Colonic mucosa (tissue), 4 donors: Measurements from ENCODE around the gene CIAO3. TPM values are rescaled to one million over a fixed set of nuclear protein-coding genes. Genes with fewer than 3 reads are reported as not detected.

Experiments
- DNase-seq: peaks from one replicate; pipeline ENCODE4 v3.0.0-alpha.2; 2020
- H3K27ac ChIP-seq: fragments of 200-600 bp; one replicate; pipeline ENCODE4 v1.8.0; 2021
- H3K27me3 ChIP-seq: fragments of 200-600 bp; one replicate; pipeline ENCODE4 v1.8.0; 2021
- H3K36me3 ChIP-seq: fragments of 200-600 bp; one replicate; pipeline ENCODE4 v1.8.0; 2021
- H3K4me1 ChIP-seq: fragments of 200-600 bp; one replicate; pipeline ENCODE4 v1.8.0; 2021; ENCODE audit warnings: mild to moderate bottlenecking
- H3K4me3 ChIP-seq: fragments of 200-600 bp; one replicate; pipeline ENCODE4 v1.8.0; 2021
- H3K9ac ChIP-seq, 2 donors: one replicate each; pipeline ENCODE4 v1.7.0; 2013; ENCODE audit warnings: control low read depth in 2 of 2, low read depth in 2 of 2, low read length in 2 of 2
- H3K9me3 ChIP-seq: fragments of 200-600 bp; one replicate; pipeline ENCODE4 v1.8.0; 2021
- intact Hi-C: fragments of 100-400 bp; cut with DNase I; formaldehyde crosslinking; loops from one replicate; pipeline ENCODE4 v1.14.1; 2022
- total RNA-seq, 2 donors: library from RNA; stranded (reverse); fragmentation: NEBNext Ultra II Directional in 1 of 2; extraction: Animal tissue kit (Norgen Biotek cat#: 25700) in 1 of 2; gene quantifications; one replicate each; pipeline ENCODE4 v1.2.1, GENCODE V29; 2021
- TF ChIP-seq, protein P1 (sequence below): fragments of 200-600 bp; IDR thresholded peaks from one replicate; pipeline ENCODE4 v1.8.0; 2022; ENCODE audit warnings: antibody characterized with exemption, mild to moderate bottlenecking
- donor health status: healthy.
- donor health status: DM: no; HTN: no; CAD: no.
- donor health status: DM: no; HTN: no; CAD: no.

Gene CIAO3
- total RNA-seq, 2 donors from 2014 or later, result 29.2 to 62.1 TPM

DNA sequence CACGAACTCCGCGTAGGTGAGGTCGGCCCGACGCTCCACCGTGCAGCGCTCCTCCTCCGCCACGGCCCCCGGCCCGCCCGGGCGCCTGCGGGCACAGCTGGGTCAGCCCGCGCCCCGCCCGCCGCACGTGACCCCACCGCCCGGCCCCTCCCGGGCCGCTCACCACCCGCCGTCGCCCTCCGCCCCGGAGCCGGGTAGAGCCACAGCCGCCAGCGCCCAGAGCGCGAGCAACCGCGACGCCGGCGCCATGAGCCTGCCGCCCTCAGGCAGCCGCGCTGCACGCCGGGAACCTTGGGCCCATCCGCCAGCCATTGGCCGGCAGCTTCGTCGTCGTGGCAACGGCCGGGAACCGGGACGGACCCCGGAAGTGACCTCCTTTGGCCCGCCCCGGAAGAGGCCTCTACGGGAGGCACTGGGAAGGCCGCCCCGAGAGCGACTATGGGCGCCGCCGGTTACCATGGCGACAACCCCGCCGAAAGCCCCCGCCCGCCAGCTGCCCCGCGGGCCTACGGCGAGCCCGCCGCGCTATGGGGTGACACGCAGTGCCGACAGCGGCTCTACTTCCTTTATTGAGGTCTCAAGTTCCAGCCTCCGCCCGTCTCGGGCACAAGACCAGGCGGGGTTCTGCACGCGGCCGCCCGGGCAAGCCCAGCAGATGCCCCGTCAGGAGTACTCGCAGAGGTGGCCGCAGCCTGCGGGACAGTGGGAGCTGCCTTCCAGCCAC, 56.6 kb downstream of the CIAO3 start, which contains the start of gene JMJD8:
Gene JMJD8, minus strand, starts transcription at position 264 of the 724 bp plus-strand sequence. Its CDS starts 15 bp downstream, at position 249.
- H3K9ac ChIP-seq, result peak within 1 kb of the TSS; percentile 78 to 90
- peak within 1 kb of the TSS; percentile 60 for H3K27ac ChIP-seq
- peaks cover 6% of the 10 kb centered on the region for H3K36me3 ChIP-seq
- H3K9me3 ChIP-seq, result no peaks in the 10 kb centered on the region
- DNase-seq, result peak; percentile 97
- TF ChIP-seq, protein P1, sequence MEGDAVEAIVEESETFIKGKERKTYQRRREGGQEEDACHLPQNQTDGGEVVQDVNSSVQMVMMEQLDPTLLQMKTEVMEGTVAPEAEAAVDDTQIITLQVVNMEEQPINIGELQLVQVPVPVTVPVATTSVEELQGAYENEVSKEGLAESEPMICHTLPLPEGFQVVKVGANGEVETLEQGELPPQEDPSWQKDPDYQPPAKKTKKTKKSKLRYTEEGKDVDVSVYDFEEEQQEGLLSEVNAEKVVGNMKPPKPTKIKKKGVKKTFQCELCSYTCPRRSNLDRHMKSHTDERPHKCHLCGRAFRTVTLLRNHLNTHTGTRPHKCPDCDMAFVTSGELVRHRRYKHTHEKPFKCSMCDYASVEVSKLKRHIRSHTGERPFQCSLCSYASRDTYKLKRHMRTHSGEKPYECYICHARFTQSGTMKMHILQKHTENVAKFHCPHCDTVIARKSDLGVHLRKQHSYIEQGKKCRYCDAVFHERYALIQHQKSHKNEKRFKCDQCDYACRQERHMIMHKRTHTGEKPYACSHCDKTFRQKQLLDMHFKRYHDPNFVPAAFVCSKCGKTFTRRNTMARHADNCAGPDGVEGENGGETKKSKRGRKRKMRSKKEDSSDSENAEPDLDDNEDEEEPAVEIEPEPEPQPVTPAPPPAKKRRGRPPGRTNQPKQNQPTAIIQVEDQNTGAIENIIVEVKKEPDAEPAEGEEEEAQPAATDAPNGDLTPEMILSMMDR, result no peak
- peak within 1 kb of the TSS; percentile 63 for H3K4me3 ChIP-seq
- H3K4me1 ChIP-seq, result peaks cover 40% of the 10 kb centered on the region
- H3K27me3 ChIP-seq, result no peaks in the 10 kb centered on the region
- intact Hi-C loops, result no loop called here

DNA sequence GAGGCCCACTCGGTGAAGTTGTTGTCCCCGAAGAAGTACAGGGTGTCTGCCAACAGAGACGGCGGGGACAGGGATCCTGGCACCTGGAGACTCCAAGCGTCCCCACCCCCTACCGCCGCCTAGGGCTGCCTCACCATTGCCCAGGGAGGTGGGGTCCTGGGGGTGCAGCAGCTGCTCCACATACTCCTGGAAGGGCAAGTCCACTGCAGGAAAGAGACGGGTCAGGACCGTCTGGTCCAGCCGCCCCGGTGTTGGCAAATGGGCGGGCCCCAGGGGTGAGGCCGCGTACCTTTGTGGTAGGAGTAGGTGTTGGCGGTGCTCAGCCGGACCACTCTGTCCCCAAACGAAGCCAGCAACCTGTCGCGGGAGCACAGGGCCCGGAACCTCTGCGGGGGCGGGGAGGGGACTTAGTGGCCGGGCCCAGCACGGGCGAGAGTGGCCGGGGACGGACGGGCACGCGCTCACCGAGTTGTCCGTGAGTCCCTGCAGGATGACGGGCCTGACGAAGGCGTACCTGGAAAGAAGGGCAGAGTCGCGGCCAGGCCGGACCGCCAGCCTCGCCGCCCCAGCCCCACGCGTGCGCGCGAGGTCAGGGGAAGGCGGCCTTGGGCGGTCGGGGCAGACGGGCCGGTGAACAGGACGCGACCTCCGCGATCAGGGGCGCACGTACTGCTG, 57.3 kb downstream of the CIAO3 start:
- intact Hi-C loops, result no loop called here
- H3K27ac ChIP-seq, result peak overlapping the region; percentile 60
- peak overlapping the region; percentile 78 to 90 for H3K9ac ChIP-seq
- TF ChIP-seq, protein P1, result no peak
- H3K27me3 ChIP-seq, result no peaks in the 10 kb centered on the region
- no peak for DNase-seq
- H3K9me3 ChIP-seq, result no peaks in the 10 kb centered on the region
- H3K36me3 ChIP-seq, result peaks cover 6% of the 10 kb centered on the region
- peaks cover 36% of the 10 kb centered on the region for H3K4me1 ChIP-seq
- peak overlapping the region; percentile 63 for H3K4me3 ChIP-seq

DNA sequence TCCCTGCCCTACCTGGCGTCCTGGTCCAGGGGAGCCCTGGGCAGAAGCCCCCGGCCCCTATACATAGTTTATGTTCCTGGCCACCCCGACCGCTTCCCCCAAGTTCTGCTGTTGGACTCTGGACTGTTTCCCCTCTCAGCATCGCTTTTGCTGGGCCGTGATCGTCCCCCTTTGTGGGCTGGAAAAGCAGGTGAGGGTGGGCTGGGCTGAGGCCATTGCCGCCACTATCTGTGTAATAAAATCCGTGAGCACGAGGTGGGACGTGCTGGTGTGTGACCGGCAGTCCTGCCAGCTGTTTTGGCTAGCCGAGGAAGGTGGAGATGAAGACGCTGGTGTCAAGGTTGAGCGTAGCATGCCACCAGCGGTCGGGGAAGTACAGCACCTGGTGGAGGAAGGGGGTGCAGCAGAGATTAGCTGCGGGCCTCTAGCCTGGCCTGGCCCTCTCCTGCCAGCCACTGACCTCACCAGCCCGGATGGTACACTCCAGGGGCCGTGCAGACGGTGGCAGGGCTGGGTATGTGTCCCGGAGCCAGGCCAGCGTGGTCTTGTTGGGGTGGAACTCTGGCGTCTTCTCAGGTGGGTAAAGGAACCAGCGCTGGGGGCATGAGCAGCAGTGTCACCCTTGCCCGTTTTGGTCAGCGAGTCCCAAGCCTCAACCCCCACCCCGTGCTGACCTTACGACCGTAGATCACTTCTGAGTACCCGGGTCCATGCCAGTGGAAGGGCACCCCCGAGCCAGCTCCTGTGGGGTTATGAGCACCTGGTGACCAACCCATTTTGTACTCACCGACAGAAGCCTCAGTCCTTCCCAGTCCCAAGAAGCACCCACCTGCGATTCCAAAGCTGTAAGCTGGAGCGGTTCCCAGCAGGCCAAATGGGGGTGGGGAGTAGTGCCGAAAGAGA, 58.1 kb downstream of the CIAO3 start:
- intact Hi-C loops, result no loop called here

DNA sequence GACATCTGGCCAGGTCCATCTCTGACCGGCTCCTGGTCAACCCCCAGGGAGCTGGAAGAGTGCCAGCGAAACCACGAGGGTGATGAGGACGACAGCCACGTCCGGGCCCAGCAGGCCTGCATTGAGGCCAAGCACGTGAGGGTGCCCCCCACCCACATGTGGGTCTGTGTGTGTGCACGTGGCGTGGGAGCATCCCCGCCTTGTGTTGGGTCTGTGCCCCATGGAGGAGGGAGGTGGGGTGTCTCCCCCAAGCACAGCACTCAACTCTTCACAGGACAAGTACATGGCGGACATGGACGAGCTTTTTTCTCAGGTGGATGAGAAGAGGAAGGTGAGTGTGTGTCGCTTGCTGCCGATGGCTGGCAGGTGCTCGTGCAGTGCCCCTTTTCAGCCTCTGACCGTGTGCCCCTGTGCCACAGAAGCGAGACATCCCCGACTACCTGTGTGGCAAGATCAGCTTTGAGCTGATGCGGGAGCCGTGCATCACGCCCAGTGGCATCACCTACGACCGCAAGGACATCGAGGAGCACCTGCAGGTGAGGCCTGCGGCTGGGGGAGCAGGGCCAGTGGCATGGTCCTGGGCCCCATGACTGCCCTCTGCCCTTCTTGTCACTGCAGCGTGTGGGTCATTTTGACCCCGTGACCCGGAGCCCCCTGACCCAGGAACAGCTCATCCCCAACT, 58.9 kb downstream of the CIAO3 start:
- Histone ChIP-seq H3K36me3 (peaks cover 6% of the 10 kb centered on the region), H3K27ac (no peak overlapping the region), H3K9me3 (no peaks in the 10 kb centered on the region), H3K9ac (peak overlapping the region in 1 of 2 donors; percentile 85), H3K4me1 (peaks cover 36% of the 10 kb centered on the region), H3K27me3 (no peaks in the 10 kb centered on the region), H3K4me3 (no peak overlapping the region)
- intact Hi-C loops, result no loop called here
- TF ChIP-seq, protein P1, result no peak
- DNase-seq, result no peak

More for the DNA sequence above, 58.1 kb downstream of the CIAO3 start:
- Histone ChIP-seq H3K4me3 (no peak overlapping the region), H3K27ac (no peak overlapping the region), H3K36me3 (peaks cover 6% of the 10 kb centered on the region), H3K27me3 (no peaks in the 10 kb centered on the region), H3K9ac (peak overlapping the region in 1 of 2 donors; percentile 78), H3K4me1 (peaks cover 36% of the 10 kb centered on the region), H3K9me3 (no peaks in the 10 kb centered on the region)
- DNase-seq, result no peak
- TF ChIP-seq, protein P1, result no peak
